ENCODE measurements around the gene PKNOX2. TPM values are rescaled to one million over a fixed set of nuclear protein-coding genes. Genes with fewer than 3 reads are reported as not detected.

PKNOX2 gene
- total RNA-seq, 1 experiment from 2014 or later: 13.1 TPM

DNA sequence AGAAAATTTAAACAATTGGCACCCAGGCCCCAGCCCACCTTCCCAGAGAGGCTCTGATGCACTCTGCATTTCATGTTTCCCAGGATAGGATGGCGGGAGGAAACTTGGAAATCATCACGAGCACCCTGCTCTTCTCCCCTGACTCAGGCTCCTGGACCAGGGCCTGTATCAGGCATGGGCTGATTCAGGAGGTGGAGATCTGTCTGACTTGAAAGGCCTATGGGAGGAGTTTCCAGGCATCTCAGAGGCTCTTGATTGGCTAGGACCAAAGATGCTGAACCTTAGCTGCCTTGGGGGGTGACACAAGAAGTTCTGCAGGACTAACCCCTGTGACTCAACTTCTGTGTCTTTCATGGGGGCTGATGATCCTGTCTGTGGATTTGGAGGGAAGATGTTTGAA is 106.2 kb downstream of the PKNOX2 start:
- Histone ChIP-seq H3K27me3 (no peaks in the 10 kb centered on the region), H3K4me1 (peaks cover 6% of the 10 kb centered on the region), H3K9me3 (replicated peaks) (no peaks in the 10 kb centered on the region), H3K36me3 (no peaks in the 10 kb centered on the region), H3K27ac (no peak overlapping the region), H3K4me3 (no peak overlapping the region)
- no peak for DNase-seq

DNA sequence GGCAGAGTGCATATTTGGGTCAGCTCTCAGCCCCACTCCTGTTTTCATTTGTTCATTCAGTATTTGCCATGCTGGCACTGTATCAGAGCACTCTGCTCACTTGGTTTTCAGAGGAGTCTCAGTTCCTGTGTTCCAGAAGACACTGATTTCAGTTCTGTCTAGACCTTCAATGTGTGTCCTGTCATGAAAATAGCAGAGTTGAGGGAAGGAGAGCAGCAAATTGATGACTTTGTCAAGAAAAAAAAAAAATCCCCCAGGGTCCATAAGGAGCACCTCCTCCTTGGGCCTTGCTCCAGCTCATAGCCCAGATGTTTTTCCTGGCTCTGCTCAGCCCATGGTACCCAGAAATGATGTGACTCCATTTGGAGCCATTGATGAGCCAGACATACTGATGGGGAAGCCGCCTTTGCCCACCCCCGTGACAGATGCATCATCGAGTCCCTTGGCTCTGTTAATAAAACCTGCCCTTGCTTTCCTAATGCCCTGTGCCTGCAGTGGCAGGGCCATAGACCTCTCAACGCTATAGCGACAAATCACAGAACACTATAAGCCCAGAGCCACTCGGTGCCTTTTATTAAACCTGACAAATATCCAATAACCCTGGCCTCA is 107.0 kb downstream of the PKNOX2 start:
- Histone ChIP-seq H3K27me3 (no peaks in the 10 kb centered on the region), H3K36me3 (no peaks in the 10 kb centered on the region), H3K9me3 (replicated peaks) (no peaks in the 10 kb centered on the region), H3K4me3 (no peak overlapping the region), H3K4me1 (peaks cover 12% of the 10 kb centered on the region), H3K27ac (no peak overlapping the region)
- no peak for DNase-seq

DNA sequence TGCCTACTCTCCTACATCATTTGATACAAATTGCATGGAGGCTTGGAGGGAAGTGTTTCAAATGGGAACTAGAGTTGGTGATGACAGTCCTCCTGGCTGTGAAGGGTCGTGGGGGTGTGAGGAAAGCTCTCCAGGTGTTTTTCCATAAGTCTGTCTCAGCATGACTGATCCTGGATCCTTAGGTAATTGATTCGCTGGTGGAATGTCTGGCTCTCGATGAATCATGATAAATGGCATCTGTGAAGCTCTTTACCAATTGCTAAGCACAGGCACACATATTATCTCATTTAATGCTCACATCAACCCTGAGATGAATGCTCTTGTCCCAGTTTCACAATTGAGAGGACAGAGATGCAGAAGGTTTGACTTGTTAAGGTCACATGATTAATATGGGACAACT is 107.5 kb downstream of the PKNOX2 start:
- Histone ChIP-seq H3K36me3 (no peaks in the 10 kb centered on the region), H3K4me3 (no peak overlapping the region), H3K9me3 (replicated peaks) (no peaks in the 10 kb centered on the region), H3K4me1 (peaks cover 17% of the 10 kb centered on the region), H3K27me3 (no peaks in the 10 kb centered on the region), H3K27ac (no peak overlapping the region)
- no peak for DNase-seq

DNA sequence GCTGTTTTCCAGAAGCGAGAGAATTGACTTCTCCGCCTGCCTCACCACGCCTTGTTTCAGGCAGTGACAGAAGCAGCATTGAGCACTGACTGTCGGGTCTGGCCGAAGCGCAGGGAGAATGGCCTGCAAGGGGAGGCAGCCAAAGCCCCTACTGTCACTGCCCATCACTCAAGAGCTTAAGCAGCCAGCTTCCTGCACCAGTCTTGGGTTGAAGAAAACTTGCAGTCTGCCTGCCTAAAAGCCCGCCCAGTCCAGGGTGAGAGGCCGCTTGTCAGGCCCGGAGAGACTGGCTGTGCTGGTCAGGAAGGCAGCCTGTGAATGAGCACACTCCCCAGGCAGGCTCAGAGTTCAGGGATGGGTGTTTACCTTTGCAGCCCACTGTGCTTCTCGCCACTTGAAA is 108.3 kb downstream of the PKNOX2 start:
- Histone ChIP-seq H3K9me3 (replicated peaks) (no peaks in the 10 kb centered on the region), H3K27ac (no peak overlapping the region), H3K27me3 (no peaks in the 10 kb centered on the region), H3K4me1 (peaks cover 22% of the 10 kb centered on the region), H3K36me3 (no peaks in the 10 kb centered on the region), H3K4me3 (no peak overlapping the region)
- no peak for DNase-seq

GRCh38 chr11:125273519-125274000 is 109.0 kb downstream of the PKNOX2 start:
- H3K4me1 ChIP-seq: peaks cover 22% of the 10 kb centered on the region
- H3K4me3 ChIP-seq: no peak overlapping the region
- no peaks in the 10 kb centered on the region for H3K27me3 ChIP-seq
- DNase-seq: no peak
- H3K36me3 ChIP-seq: no peaks in the 10 kb centered on the region
- no peak overlapping the region for H3K27ac ChIP-seq
- no peaks in the 10 kb centered on the region for H3K9me3 ChIP-seq (replicated peaks)

DNA sequence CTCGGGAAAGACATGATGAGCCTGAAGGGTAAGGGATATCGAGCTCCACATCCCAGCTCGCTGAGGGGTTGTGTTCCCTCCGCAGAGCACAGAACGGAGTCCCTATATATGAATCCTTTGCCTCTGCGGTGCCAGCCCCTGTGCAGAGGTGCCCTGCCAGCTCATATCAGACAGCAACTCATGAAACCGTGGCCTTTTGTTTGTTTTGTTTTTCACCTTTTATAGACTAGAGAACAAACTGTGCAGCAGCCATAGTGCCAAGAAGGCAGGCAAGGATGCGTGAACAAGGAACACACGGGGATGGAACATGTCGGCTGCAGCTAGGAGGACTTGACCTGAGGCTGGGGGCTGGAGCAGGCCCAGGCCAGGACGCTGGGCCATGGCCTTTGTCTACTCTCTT is 109.8 kb downstream of the PKNOX2 start:
- Histone ChIP-seq H3K4me1 (peaks cover 22% of the 10 kb centered on the region), H3K9me3 (replicated peaks) (no peaks in the 10 kb centered on the region), H3K27me3 (no peaks in the 10 kb centered on the region), H3K36me3 (no peaks in the 10 kb centered on the region), H3K27ac (no peak overlapping the region), H3K4me3 (no peak overlapping the region)
- no peak for DNase-seq

GRCh38 chr11:125274774-125275173 is 110.2 kb downstream of the PKNOX2 start:
- Histone ChIP-seq H3K4me3 (no peak overlapping the region), H3K27me3 (no peaks in the 10 kb centered on the region), H3K36me3 (no peaks in the 10 kb centered on the region), H3K27ac (no peak overlapping the region), H3K4me1 (peaks cover 22% of the 10 kb centered on the region), H3K9me3 (replicated peaks) (no peaks in the 10 kb centered on the region)
- DNase-seq: no peak

DNA sequence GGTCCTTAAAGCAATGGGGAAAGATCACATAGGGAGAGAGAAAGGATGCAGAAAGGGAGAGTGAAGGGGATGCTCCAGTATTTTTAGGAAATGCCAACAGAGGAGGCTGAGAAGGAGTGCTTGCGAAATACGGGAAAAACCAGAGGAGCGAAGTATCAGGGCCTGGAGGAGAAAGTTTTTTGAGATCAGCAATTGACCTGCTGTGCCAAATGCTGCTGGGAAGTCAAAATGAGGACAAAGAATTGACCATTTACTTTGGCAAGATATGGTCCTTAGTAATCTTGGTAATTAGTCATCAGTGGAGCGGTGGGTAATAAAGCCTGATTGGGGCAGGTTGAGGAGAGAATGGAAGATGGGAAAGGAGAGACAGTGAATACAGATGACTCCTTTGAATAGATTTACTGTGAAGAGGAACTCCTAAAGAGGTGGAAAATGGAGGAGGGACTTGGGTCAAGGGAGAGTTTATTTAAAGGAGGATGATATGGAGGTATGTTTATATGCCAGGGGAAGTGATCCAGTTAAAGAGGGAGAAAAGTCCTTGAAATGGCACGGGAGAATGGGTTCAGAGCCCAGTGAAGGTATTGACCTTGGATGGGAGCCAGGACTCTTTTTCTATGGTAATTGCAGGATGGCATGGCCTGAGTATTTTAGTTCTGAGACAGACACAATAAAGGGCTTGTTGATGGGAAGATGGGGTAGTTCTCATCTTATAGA is 111.5 kb downstream of the PKNOX2 start:
- H3K4me3 ChIP-seq: no peak overlapping the region
- H3K27me3 ChIP-seq: no peaks in the 10 kb centered on the region
- DNase-seq: peak in 1 of 2 experiments; percentile 49
- H3K36me3 ChIP-seq: no peaks in the 10 kb centered on the region
- H3K27ac ChIP-seq: 0 out of 2 replicates have a peak overlapping the region, but pooled peaks have one; percentile 1
- peaks cover 30% of the 10 kb centered on the region for H3K4me1 ChIP-seq
- H3K9me3 ChIP-seq (replicated peaks): no peaks in the 10 kb centered on the region

DNA sequence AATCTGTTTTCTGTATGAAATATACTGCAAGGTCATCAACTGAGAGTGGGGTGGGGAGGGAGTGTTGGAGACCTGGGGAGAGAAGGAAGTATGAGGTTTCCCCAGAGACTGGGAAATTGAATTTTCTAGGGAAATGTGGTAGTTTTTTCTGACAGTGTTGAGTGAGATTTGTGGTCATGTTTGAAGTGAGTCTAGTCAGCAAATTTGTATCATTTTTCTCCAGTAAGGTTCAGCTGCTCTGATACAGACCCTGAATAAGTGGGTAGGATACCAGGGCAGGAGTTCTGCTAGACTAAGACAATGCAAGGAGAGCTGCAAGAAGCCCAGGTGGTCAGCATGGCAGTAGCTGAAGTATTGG is 112.0 kb downstream of the PKNOX2 start:
- Histone ChIP-seq H3K4me1 (peaks cover 36% of the 10 kb centered on the region), H3K27ac (0 out of 2 replicates have a peak overlapping the region, but pooled peaks have one; percentile 1), H3K9me3 (replicated peaks) (no peaks in the 10 kb centered on the region), H3K4me3 (no peak overlapping the region), H3K27me3 (no peaks in the 10 kb centered on the region), H3K36me3 (no peaks in the 10 kb centered on the region)
- no peak for DNase-seq

DNA sequence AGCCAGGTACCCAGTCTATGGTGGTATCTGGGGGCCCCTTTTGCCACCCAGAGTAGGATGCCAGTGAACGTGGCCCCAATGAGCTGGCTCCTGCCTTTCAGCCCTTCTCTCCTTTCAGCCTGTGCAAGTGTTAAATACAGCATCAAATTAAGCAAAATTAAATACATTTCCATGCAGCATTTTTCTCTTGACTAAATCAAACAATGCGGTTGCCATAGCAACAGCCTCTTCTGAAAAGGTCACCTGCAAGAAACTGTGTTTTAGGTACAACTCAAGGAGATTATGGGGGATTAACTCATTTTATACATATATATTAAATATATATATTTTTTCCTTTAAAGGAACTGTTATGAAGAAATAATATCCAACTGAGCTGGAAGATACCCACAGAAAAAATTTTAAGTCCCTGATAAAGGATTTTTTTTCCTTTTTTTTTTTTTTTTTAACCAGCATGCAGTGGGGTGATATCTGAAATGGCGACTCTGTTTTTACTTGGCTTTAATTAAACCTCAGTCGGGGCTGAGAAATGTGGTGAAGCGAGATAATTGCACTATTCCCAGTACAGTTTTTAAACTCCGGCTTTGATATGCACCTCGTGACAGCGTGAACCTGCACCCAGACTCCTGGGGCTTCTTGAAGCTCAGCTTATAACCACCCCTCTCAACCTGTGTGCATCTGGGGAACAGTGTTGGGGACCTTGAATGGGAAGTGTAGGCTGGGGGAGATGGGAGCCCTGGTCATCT is 115.3 kb downstream of the PKNOX2 start:
- Histone ChIP-seq H3K4me3 (no peak overlapping the region), H3K9me3 (replicated peaks) (no peaks in the 10 kb centered on the region), H3K36me3 (no peaks in the 10 kb centered on the region), H3K27me3 (no peaks in the 10 kb centered on the region), H3K27ac (no peak overlapping the region), H3K4me1 (peaks cover 52% of the 10 kb centered on the region)
- DNase-seq: no peak

- peak overlapping the region; percentile 83 for H3K27ac ChIP-seq
- no peaks in the 10 kb centered on the region for H3K9me3 ChIP-seq (replicated peaks)
- no peaks in the 10 kb centered on the region for H3K36me3 ChIP-seq
- H3K4me1 ChIP-seq: peaks cover 50% of the 10 kb centered on the region
- no peaks in the 10 kb centered on the region for H3K27me3 ChIP-seq
- no peak for DNase-seq
- H3K4me3 ChIP-seq: no peak overlapping the region
Measured at GRCh38 chr11:125280646-125281045, 116.1 kb downstream of the PKNOX2 start.

- H3K36me3 ChIP-seq: no peaks in the 10 kb centered on the region
- H3K9me3 ChIP-seq (replicated peaks): no peaks in the 10 kb centered on the region
- H3K27me3 ChIP-seq: no peaks in the 10 kb centered on the region
- H3K4me3 ChIP-seq: no peak overlapping the region; the same call in 1 of the 2 replicates
- H3K27ac ChIP-seq: peak overlapping the region; percentile 83
- H3K4me1 ChIP-seq: peaks cover 42% of the 10 kb centered on the region
- DNase-seq: peak; percentile 52 to 76
Measured at GRCh38 chr11:125281831-125282595, 117.5 kb downstream of the PKNOX2 start.

DNA sequence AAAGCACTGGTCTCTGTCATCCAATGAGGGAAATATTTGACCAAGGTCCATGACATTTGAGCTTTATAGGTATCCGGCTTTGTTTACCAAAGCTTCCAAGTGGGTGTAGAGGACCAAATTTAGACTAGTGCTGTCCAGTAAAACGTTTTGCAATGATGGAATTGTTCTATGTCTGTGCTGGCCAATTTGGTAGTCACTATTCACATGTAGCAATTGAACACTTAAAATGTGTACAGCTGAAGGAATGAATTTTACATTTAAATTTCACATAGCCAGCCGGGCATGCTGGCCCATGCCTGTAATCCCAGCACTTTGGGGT is 118.0 kb downstream of the PKNOX2 start:
- DNase-seq: no peak
- Histone ChIP-seq H3K4me1 (peaks cover 42% of the 10 kb centered on the region), H3K27ac (peak overlapping the region; percentile 83; the same call in 1 of the 2 replicates), H3K27me3 (no peaks in the 10 kb centered on the region), H3K9me3 (replicated peaks) (no peaks in the 10 kb centered on the region), H3K4me3 (no peak overlapping the region), H3K36me3 (no peaks in the 10 kb centered on the region)

DNA sequence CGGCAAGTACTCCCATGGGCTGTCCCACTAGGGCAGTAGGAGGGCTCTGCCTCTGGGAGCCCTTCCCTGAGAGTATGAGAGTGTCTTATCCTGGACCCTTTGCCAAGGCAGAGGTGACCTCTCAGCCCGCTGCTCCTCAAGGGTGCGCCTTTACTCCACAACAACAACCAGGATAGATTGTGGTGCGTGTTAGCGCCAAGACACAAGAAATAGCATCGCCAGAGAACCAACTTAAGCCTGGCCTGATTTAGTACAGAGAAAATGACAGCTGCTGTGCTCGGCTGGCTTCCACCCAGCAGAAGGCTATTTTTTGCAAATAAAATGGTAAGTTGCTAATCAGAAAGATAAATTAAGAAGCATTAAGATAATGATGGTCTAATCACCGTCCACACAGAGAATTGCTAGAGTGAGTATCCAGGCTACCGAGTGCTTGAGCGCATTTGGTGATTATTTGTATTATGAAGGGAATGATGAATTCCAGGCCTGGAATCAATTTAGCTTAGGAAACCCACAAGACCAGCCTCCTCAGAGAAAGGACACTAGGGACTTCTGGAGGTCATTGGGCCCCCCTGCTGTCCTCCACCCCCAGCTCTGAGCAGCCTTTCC is 119.8 kb downstream of the PKNOX2 start:
- H3K4me1 ChIP-seq: peaks cover 51% of the 10 kb centered on the region

More for the DNA sequence above, 119.8 kb downstream of the PKNOX2 start:
- DNase-seq: no peak
- Histone ChIP-seq H3K27me3 (no peaks in the 10 kb centered on the region), H3K36me3 (no peaks in the 10 kb centered on the region), H3K4me3 (no peak overlapping the region), H3K27ac (no peak overlapping the region), H3K9me3 (replicated peaks) (no peaks in the 10 kb centered on the region)

All from SJCRH30 (cell line).